IMR-90 (cell line): ENCODE measurements around the gene ULBP2. TPM values are rescaled to one million over a fixed set of nuclear protein-coding genes. Genes with fewer than 3 reads are reported as not detected.
A peak's percentile ranks its signal among the peaks of the same experiment; 100 is the strongest.

ENCODE experiments used
- ATAC-seq: fragments of 200-7000 bp; cut with Tn5 transposase; 2 replicates; pipeline ENCODE4 v1.9.1; 2020; ENCODE audit warnings: low read depth, mild to moderate bottlenecking, moderate library complexity
- BruUV-seq: library from RNA; stranded (reverse); fragments of 400-500 nt; replicated peaks from 2 replicates; lab custom pipeline; 2021; lab: Mats Ljungman, UMichigan
- CTCF ChIA-PET: fragments of 300-600 bp; formaldehyde crosslinking; extraction: SDS; loops from one replicate; lab custom pipeline; 2021; ENCODE audit warnings: antibody characterized with exemption; lab: Yijun Ruan, JAX
- POLR2A ChIA-PET: fragments of 300-600 bp; sonication (Branson Sonifier 250); formaldehyde crosslinking; loops from one replicate; lab custom pipeline; 2022; ENCODE audit warnings: antibody characterized with exemption; ENCODE audit not compliant: unreplicated experiment; lab: Charles Lee
- DNase-seq: peaks from one replicate; pipeline ENCODE4 v3.0.0; 2013
- H2AFZ ChIP-seq: replicated peaks from 2 replicates; pipeline ENCODE3; 2013; ENCODE audit warnings: low read length, mild to moderate bottlenecking; ENCODE audit not compliant: poor library complexity
- H2AK5ac ChIP-seq: 2 replicates; pipeline ENCODE4 v1.6.1; 2013; ENCODE audit warnings: low read depth, low read length, inconsistent platforms
- H2AK9ac ChIP-seq: replicated peaks from 2 replicates; pipeline ENCODE3; 2013; ENCODE audit warnings: mild to moderate bottlenecking, low read depth, low read length, moderate library complexity; ENCODE audit not compliant: poor library complexity
- H2BK120ac ChIP-seq: 2 replicates; pipeline ENCODE4 v1.6.1; 2013; ENCODE audit warnings: low read depth, low read length, inconsistent platforms
- H2BK15ac ChIP-seq: 3 replicates; pipeline ENCODE4 v1.6.1; 2013; ENCODE audit warnings: low read depth, low read length, inconsistent platforms
- H2BK20ac ChIP-seq: 2 replicates; pipeline ENCODE4 v1.6.1; 2013; ENCODE audit warnings: low read depth, mild to moderate bottlenecking, inconsistent platforms, low read length, moderate library complexity
- H2BK5ac ChIP-seq: 2 replicates; pipeline ENCODE4 v1.6.1; 2013; ENCODE audit warnings: mild to moderate bottlenecking, low read depth, low read length, inconsistent platforms; ENCODE audit not compliant: poor library complexity, severe bottlenecking
- H3K14ac ChIP-seq: replicated peaks from 2 replicates; pipeline ENCODE4 v1.6.1; 2013; ENCODE audit warnings: low read depth, low read length, inconsistent platforms
- H3K18ac ChIP-seq: 2 replicates; pipeline ENCODE4 v1.6.1; 2013; ENCODE audit warnings: low read depth, low read length, control low read depth
- H3K23ac ChIP-seq: 2 replicates; pipeline ENCODE4 v1.6.1; 2013; ENCODE audit warnings: low read depth, low read length, inconsistent platforms
- H3K27ac ChIP-seq: 2 replicates; pipeline ENCODE4 v1.5.1; 2013; ENCODE audit warnings: mild to moderate bottlenecking, control low read depth, low read length; ENCODE audit not compliant: insufficient read depth
- H3K27me3 ChIP-seq: 2 replicates; pipeline ENCODE4 v1.6.1; 2013; ENCODE audit warnings: low read length; ENCODE audit not compliant: control insufficient read depth, insufficient read depth
- H3K36me3 ChIP-seq: 2 replicates; pipeline ENCODE4 v1.6.1; 2013; ENCODE audit warnings: low read length, mixed read lengths; ENCODE audit not compliant: control insufficient read depth, insufficient read depth
- H3K4ac ChIP-seq: 2 replicates; pipeline ENCODE4 v1.6.1; 2013; ENCODE audit warnings: low read depth, low read length, inconsistent platforms
- H3K4me1 ChIP-seq: 2 replicates; pipeline ENCODE4 v1.6.1; 2013; ENCODE audit warnings: low read length, mixed read lengths; ENCODE audit not compliant: control insufficient read depth, insufficient read depth
- H3K4me2 ChIP-seq: 2 replicates; pipeline ENCODE4 v1.6.1; 2013; ENCODE audit warnings: low read depth, mild to moderate bottlenecking, control low read depth, low read length, moderate library complexity
- H3K4me3 ChIP-seq: 2 replicates; pipeline ENCODE4 v1.5.1; 2013; ENCODE audit warnings: low read depth, mild to moderate bottlenecking, control low read depth, low read length, moderate library complexity; ENCODE audit not compliant: insufficient read depth
- H3K56ac ChIP-seq: 2 replicates; pipeline ENCODE4 v1.6.1; 2013; ENCODE audit warnings: low read length, inconsistent platforms; ENCODE audit not compliant: insufficient read depth; ENCODE audit errors: extremely low read depth
- H3K79me1 ChIP-seq, 2 experiments: 2 replicates each; pipeline ENCODE4 v1.6.1; 2013; ENCODE audit warnings: low read length in 2 of 2, inconsistent platforms in 1 of 2, low read depth in 1 of 2
- H3K9ac ChIP-seq: 2 replicates; pipeline ENCODE4 v1.6.1; 2013; ENCODE audit warnings: low read depth, low read length, control low read depth
- H3K9me1 ChIP-seq: 2 replicates; pipeline ENCODE4 v1.6.1; 2013; ENCODE audit warnings: low read length, inconsistent platforms; ENCODE audit not compliant: insufficient read depth
- H3K9me3 ChIP-seq: 2 replicates; pipeline ENCODE4 v1.6.1; 2013; ENCODE audit warnings: low read length; ENCODE audit not compliant: control insufficient read depth, insufficient read depth
- H4K20me1 ChIP-seq: 2 replicates; pipeline ENCODE4 v1.6.1; 2013; ENCODE audit warnings: low read length, inconsistent platforms; ENCODE audit not compliant: insufficient read depth
- H4K5ac ChIP-seq: 2 replicates; pipeline ENCODE4 v1.6.1; 2013; ENCODE audit warnings: mild to moderate bottlenecking, low read depth, low read length, control low read depth
- H4K8ac ChIP-seq, 2 experiments: 2 replicates each; pipeline ENCODE4 v1.6.1; 2013; ENCODE audit warnings: low read depth in 2 of 2, low read length in 2 of 2, control low read depth in 1 of 2, inconsistent platforms in 1 of 2
- H4K91ac ChIP-seq: 2 replicates; pipeline ENCODE4 v1.6.1; 2013; ENCODE audit warnings: low read depth, low read length, inconsistent platforms; ENCODE audit not compliant: insufficient read depth
- BHLHE40 ChIP-seq: fragments of 150-350 bp; IDR thresholded peaks from 2 replicates; pipeline ENCODE4 v1.6.1; 2016; ENCODE audit warnings: mild to moderate bottlenecking, low read depth, low read length
- CEBPB ChIP-seq: IDR thresholded peaks from 2 replicates; pipeline ENCODE4 v1.6.1; 2012; ENCODE audit warnings: low read depth, low read length, improper control_type of control experiment
- FOS ChIP-seq: fragments of 150-350 bp; IDR thresholded peaks from 2 replicates; pipeline ENCODE4 v1.6.1; 2016; ENCODE audit warnings: low read depth, low read length
- MAFK ChIP-seq: IDR thresholded peaks from 2 replicates; pipeline ENCODE4 v1.6.1; 2012; ENCODE audit warnings: low read depth, low read length, improper control_type of control experiment
- MAZ ChIP-seq: IDR thresholded peaks from 2 replicates; pipeline ENCODE4 v1.6.1; 2012; ENCODE audit warnings: low read depth, mild to moderate bottlenecking, low read length, improper control_type of control experiment, moderate library complexity, borderline replicate concordance
- POLR2A ChIP-seq: IDR thresholded peaks from 2 replicates; pipeline ENCODE4 v1.6.1; 2012; ENCODE audit warnings: mild to moderate bottlenecking, low read depth, low read length
- RCOR1 ChIP-seq: IDR thresholded peaks from 2 replicates; pipeline ENCODE4 v1.6.1; 2012; ENCODE audit warnings: mild to moderate bottlenecking, low read length, improper control_type of control experiment; ENCODE audit not compliant: insufficient replicate concordance
- RFX5 ChIP-seq: IDR thresholded peaks from 2 replicates; pipeline ENCODE4 v1.8.0; 2012; ENCODE audit warnings: low read depth, mild to moderate bottlenecking, low read length, moderate library complexity
- SMC3 ChIP-seq: fragments of 150-350 bp; IDR thresholded peaks from 2 replicates; pipeline ENCODE4 v1.6.1; 2016; ENCODE audit warnings: low read depth, mild to moderate bottlenecking, antibody characterized with exemption, low read length, moderate library complexity
- WGBS, 2 experiments: methylation state at CpG; one replicate each; pipeline versions ENCODE4 v1.1.5 to v1.1.7; 2013; ENCODE audit warnings: missing lambda C conversion rate in 2 of 2; ENCODE audit not compliant: insufficient read length in 1 of 2; ENCODE audit errors: extremely low coverage in 2 of 2; 5-methylcytosine and 5-hydroxymethylcytosine counted together
- dilution Hi-C: fragments of 300-500 bp; cut with HindIII; formaldehyde crosslinking; loops from one replicate; pipeline ENCODE4 v1.14.3; 2018; ENCODE audit warnings: low sequenced_read_pairs; ENCODE audit not compliant: unreplicated experiment
- in situ Hi-C: fragments of 300-500 bp; cut with MboI; formaldehyde crosslinking; loops from 3 replicates; pipeline ENCODE4 v1.14.3; 2019; ENCODE audit warnings: low sequenced_read_pairs, inconsistent platforms, mixed read lengths
- intact Hi-C: fragments of 100-400 bp; cut with micrococcal nuclease; formaldehyde crosslinking; loops from 2 replicates; pipeline ENCODE4 v1.10.0; 2022
- polyA plus RNA-seq, 3 experiments: library from polyadenylated mRNA; depleted of rRNA; stranded (reverse); fragments of >200 nt; gene quantifications; 2 replicates each; pipeline ENCODE4 v1.2.3, GENCODE V29; 2012; ENCODE audit warnings: low replicate concordance in 1 of 3
- total RNA-seq: library from RNA; depleted of rRNA; stranded (reverse); fragments of >200 nt; gene quantifications from 2 replicates; pipeline ENCODE4 v1.2.3, GENCODE V29; 2012
- TF ChIP-seq, protein P1 (sequence below): fragments of 150-350 bp; IDR thresholded peaks from 2 replicates; pipeline ENCODE4 v1.6.1; 2016; ENCODE audit warnings: low read depth, mild to moderate bottlenecking, low read length, moderate library complexity, borderline replicate concordance
- TF ChIP-seq, protein P2 (sequence below): conservative IDR thresholded peaks from 2 replicates; pipeline ENCODE4 v1.5.1; 2012; ENCODE audit warnings: mild to moderate bottlenecking, low read depth, low read length, improper control_type of control experiment

The ULBP2 gene
- total and polyA plus RNA-seq, 2 of the 4 experiments (the other 2 are of a cell fraction) = 7.9 to 16.2 TPM

DNA sequence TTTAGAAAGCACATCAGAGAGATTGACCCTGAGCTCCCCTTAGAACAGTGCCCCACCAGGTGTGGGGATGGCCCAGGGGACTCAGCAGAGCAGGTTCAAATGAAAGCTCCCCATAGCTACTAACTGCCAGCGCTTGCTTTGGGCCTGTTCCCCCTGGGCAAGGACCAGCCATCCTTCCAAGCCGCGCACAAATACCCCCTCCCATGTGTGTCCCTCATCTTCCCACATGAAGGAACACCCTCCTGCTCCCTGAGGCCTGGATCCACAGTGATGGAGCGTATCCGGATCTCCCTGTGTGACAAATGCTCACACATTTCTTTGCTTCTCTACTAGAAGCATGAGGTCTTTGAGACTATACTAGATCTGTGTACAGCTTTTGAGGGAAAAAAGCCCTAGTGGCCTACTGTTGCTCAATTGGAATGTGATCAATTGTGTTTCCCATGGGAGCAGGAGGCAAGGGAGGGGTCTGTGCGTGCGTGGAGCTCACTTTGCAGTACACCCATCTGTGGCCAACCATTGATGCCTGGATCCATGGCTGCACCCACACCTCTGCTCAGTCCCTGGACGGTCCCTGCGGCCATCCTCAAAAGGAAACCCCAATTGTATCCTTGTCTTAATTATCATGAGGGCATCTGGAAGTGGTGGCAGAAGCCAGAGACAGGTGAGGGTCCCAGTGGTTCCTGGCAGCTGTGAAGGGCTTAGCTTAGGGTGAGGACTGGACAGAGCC lies 17.4 kb upstream of the ULBP2 start (continued):
- TF ChIP-seq SMC3 (no peak), FOS (no peak), BHLHE40 (no peak), RFX5 (no peak), MAFK (no peak)

DNA sequence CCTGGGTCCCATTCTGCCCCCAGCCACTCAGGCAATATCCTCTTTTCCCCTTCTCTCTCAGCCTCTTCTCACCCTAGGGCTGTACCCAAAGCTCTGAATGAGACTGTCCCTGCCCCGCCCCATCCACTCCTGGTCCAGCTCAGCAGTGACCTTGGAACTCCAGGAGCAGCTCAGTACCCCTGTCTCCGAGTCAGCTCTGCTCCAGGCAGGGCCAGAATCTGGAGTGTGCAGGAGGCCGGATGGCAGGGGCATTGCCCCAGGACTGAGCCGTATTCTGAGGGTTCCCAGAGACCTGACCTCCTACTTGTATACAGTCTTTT lies 16.9 kb upstream of the ULBP2 start:
- Histone ChIP-seq H2BK20ac (no peak overlapping the region), H3K79me1 (no peaks in the 10 kb centered on the region), H3K4ac (no peak overlapping the region), H4K8ac (peak overlapping the region in 1 of 2 experiments; percentile 92; a peak in 1 of 4 replicates), H2BK5ac (no peak overlapping the region), H3K36me3 (no peaks in the 10 kb centered on the region), H4K5ac (no peak overlapping the region), H2BK15ac (no peak overlapping the region), H3K27me3 (peaks cover 8% of the 10 kb centered on the region), H3K9me3 (no peaks in the 10 kb centered on the region), H3K27ac (no peak overlapping the region), H2BK120ac (no peak overlapping the region), H3K14ac (no peak overlapping the region), H3K4me3 (no peak overlapping the region), H3K9ac (no peak overlapping the region), H2AK9ac (peak overlapping the region; percentile 42), H3K56ac (no peak overlapping the region), H3K23ac (no peak overlapping the region), H4K91ac (no peak overlapping the region), H3K4me2 (no peak overlapping the region), H3K4me1 (peaks cover 2% of the 10 kb centered on the region; the same call in 1 of the 2 replicates), H3K18ac (no peak overlapping the region), H2AFZ (peak overlapping the region; percentile 97), H4K20me1 (no peaks in the 10 kb centered on the region), H3K9me1 (no peaks in the 10 kb centered on the region), H2AK5ac (no peak overlapping the region)
- ATAC-seq (no peak), DNase-seq (no peak)
- TF ChIP-seq SMC3 (no peak), POLR2A (no peak), MAFK (no peak), RCOR1 (no peak), CEBPB (no peak), FOS (no peak), MAZ (no peak)
- TF ChIP-seq, protein P1, sequence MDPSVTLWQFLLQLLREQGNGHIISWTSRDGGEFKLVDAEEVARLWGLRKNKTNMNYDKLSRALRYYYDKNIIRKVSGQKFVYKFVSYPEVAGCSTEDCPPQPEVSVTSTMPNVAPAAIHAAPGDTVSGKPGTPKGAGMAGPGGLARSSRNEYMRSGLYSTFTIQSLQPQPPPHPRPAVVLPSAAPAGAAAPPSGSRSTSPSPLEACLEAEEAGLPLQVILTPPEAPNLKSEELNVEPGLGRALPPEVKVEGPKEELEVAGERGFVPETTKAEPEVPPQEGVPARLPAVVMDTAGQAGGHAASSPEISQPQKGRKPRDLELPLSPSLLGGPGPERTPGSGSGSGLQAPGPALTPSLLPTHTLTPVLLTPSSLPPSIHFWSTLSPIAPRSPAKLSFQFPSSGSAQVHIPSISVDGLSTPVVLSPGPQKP = no peak
- TF ChIP-seq, protein P2, sequence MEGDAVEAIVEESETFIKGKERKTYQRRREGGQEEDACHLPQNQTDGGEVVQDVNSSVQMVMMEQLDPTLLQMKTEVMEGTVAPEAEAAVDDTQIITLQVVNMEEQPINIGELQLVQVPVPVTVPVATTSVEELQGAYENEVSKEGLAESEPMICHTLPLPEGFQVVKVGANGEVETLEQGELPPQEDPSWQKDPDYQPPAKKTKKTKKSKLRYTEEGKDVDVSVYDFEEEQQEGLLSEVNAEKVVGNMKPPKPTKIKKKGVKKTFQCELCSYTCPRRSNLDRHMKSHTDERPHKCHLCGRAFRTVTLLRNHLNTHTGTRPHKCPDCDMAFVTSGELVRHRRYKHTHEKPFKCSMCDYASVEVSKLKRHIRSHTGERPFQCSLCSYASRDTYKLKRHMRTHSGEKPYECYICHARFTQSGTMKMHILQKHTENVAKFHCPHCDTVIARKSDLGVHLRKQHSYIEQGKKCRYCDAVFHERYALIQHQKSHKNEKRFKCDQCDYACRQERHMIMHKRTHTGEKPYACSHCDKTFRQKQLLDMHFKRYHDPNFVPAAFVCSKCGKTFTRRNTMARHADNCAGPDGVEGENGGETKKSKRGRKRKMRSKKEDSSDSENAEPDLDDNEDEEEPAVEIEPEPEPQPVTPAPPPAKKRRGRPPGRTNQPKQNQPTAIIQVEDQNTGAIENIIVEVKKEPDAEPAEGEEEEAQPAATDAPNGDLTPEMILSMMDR = no peak
- POLR2A ChIA-PET = no interaction called here
- BruUV-seq = no TSS peak
- in situ Hi-C loops (loop anchor here (5.0 to 25.0 kb wide), 5 partner anchors 58 to 412 kb away; partner anchors contain the start of gene PPIL4), intact Hi-C loops (no loop called here), dilution Hi-C loops (no loop called here)
- CTCF ChIA-PET = interaction anchor here (1.1 to 1.4 kb wide), 2 partner anchors 8 to 91 kb away, joined by 3 to 4 read pairs; no protein-coding TSS in a partner anchor
- WGBS, 2 experiments = 86% methylated on average over 2 of the region's 4 CpGs; no CpG with 5 or more reads in 1 of the 2 experiments
